GM21786 (cell line): ENCODE results near the gene CCDC24.

Source experiments
- ATAC-seq: cut with Tn5 transposase; IDR thresholded peaks from one replicate; pipeline ENCODE4 v1.9.1; 2021; ENCODE audit not compliant: unreplicated experiment

Gene CCDC24

DNA sequence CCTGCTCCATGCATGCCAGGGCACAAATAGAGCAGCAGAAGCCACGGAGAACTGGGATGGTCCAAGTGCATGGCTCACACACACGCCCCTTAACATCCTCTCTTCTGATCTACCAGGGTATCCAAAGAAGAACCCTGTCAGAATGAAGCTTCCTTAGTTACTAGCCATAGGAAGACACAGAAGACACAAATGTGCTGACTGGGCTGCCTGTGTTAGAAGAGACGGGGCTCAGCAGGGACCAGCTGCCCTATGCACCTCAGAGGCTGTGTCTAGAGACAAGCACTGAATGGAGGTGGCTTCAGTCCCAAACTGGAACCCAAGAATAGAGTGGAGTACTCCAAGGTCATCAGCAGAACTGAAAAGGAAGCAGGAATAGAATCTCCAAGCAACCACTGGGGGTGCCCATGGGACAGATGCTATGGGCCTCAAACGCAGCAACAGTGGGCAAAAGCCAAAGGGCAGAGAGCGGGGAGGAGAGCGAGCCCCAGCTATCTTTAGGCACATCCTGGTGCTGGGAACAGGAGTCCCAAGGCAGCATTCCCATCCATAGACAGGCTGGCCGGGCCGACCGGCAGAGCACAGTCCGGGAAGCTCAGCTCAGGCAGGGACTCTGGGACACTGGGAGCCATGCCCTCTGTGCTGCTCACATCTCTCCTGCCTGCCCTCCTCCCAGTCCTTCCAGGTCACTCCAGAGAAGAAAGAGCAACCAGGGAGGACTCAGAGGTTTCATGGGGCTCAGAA is 30.4 kb downstream of the CCDC24 start:
- no peak for ATAC-seq

DNA sequence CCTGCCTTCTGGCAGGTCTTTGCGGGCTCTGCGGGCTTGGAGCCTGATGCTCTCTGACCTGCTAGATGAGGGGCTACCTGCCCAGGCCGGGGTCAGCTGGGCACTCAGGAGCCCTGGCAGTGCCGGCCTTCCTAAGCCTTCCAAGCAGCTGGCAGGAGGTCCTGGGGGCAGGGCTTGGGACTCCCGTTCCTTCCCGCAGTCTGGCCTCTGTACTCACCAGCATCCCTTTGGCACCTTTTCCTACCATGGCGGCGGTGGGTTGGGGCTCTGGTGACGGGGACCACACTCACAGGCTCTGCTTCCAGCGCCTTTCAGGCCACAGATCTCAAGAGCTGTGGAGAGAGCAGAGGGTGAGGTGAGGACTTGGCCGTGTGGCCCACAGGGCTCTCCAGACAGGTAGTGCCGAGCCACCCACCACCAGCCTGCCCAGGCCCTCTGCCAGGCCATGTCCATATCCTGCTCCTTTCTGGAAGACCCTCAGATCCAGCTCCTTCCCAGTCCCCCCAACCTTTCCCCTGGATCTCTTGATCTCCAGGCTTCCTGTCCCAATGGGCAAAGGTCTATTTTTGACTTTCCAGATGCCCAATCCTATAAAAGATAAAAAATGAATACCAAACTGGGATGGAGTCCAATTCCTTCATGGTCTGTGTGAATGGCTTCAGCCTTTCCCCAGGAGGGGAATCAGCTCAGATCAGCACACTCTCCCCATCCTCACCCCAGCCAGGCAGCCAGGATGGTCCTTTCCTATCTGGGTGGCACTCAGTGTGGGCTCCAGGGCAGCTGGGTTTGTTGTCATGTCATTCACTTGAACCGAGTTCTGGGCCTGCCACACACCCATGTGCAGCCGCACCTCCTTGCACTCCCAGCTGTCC is 32.9 kb downstream of the CCDC24 start:
- ATAC-seq: no peak

GRCh38 chr1:44024903-44025525 is 33.6 kb downstream of the CCDC24 start:
- no peak for ATAC-seq

DNA sequence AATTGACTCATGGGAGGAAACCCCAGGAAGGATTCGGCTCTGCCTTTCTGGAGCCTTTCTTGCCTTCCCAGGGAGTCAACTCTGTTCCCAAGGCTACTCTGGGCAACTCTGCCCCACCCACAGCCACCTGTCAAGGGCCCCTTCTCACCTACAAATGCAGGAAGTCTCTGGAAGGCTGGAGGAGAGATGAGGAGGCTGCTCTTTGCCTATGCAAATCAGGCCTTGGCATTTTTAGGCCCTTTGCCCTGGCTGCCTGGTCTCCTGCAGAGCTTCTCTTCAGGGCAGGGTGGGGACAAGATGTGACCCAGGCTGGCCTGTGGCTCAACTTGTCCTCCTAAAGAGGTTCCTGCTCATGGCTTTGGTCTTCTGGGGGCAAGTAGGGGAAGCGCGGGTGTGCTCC is 34.4 kb downstream of the CCDC24 start:
- no peak for ATAC-seq

DNA sequence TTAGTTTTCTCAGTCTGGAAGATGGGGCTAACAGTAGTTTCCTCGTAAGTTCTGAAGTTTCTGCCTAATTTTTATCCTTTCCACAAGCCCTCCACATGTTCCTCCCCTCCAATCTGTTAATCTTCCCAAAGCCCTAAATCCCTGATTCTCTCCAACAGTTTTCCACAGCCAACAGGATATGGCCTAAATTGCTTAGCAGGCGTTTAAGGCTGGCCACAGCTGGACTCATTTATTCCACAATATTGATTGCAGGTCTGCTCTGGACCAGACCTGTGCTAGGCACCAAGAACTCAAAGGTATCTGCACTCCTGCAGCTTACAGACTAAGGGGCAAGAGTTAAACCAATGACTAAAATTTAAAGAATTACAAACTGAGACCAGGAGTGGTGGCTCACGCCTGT is 35.9 kb downstream of the CCDC24 start:
- no peak for ATAC-seq

GRCh38 chr1:44029260-44029910 is 38.0 kb downstream of the CCDC24 start:
- peak; percentile 25 for ATAC-seq

- ATAC-seq: peak; percentile 80
Observed at GRCh38 chr1:44029911-44030604, 38.7 kb downstream of the CCDC24 start.

- ATAC-seq: no peak
Observed at GRCh38 chr1:44030605-44031251, 39.3 kb downstream of the CCDC24 start.

GRCh38 chr1:44031252-44032169 is 40.1 kb downstream of the CCDC24 start, which contains the start of gene SLC6A9:
Gene SLC6A9, minus strand, starts transcription at chr1:44031462. Its CDS starts 7,185 bp downstream, at chr1:44024277.
- ATAC-seq: no peak

DNA sequence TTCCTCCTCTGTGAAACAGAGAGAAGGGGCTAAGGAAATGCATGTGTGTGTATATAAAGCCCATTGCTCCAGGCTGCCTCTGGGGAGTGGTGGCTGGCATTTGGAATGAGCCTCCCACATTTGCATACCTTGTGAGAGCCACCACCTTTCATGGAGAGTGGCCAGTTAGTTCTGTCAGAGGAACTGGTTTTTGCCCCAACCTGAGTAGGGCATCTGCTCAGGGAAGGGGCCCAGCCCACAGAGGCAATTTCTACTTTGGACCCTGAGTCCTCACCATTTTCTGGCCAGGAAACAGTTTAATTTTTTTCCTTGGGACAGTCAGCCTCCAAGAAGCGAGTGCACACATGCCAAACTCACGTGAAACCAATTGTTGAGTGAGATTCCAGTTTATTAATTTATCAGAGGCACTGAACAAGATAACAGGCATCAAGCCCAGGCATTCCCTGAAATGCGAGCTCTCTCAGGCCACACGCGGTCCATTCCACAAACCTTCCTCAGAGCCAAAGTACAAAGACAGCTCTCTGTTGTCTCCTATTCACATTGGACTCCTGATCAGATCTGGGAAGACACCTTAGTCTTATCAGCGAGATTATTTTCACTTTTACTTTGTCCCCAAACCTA is 40.9 kb downstream of the CCDC24 start:
- ATAC-seq: no peak

GRCh38 chr1:44033041-44033575 is 41.7 kb downstream of the CCDC24 start:
- ATAC-seq: no peak

DNA sequence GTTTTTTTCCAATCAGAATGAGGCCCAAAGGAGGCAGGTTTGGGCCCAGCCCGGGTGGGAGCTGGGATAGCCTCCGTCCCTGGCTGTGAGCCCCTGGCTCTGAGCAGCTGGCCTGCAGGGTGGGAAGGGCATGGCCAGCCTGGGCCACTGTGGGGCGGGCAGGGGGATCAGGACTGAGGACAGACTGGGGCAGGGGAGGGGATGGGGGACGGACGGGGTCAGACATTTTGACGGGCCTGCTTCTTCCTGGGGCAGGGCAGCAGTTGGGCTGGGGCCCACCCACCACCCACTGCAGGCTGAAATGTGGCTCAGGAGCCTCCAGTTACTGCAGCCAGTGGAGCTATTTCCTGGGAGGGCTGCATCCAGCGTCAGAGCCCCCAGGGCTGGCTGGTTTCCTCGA is 42.4 kb downstream of the CCDC24 start:
- no peak for ATAC-seq

DNA sequence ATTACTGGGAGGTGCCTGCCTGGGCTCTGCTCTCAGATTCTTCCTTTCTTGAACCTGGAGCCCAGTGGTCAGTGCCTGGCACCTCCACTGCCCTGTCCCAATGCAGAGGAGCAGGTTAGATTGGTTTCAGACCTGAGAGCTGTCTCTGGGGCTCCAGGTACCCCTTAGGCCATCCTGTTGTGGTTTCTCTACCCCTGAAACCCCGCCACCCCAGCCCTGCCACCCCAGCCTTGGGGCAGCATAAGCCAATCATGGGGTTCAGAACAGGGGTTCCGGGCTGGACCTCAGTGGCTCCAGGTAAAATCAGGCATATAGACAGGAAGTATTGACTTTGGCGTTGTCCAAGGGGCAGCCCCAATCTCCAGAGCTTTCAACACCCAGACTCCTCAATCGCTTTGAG is 43.0 kb downstream of the CCDC24 start:
- no peak for ATAC-seq

DNA sequence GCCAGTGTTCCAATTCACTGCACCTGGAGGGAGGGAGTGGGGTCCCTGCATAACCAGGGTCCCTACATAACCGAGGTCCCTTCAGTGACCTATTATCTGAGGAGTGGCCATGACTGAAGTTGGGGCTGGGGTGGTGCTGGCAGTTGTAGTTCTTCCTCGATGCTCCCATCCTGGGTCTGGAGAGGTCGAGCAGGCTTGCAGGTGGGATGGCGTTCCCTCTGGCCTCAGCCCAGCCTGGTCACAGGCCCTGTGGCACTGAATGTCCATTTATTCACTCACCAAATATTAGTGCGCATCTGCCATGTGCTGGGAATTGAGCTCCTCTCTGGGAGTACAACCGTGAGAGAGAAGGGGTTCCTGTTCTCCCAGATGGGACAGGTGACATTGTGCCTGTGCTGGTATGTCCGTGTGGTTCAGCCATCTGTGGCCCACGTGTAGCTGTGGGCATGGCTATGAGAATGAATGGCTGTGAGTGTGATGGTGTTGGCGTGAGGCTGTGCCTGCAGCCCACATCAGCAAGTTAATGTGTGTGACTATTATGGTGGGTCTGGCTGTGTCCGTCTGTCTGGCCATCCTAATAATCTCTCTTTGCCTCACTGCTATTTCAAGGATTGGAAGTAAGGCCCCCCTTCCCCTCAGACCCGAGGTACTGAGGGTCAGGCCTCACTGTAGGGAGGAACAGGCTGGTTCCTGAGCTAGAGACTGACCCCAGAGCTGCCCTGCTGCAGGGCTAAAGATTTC is 43.7 kb downstream of the CCDC24 start:
- no peak for ATAC-seq

DNA sequence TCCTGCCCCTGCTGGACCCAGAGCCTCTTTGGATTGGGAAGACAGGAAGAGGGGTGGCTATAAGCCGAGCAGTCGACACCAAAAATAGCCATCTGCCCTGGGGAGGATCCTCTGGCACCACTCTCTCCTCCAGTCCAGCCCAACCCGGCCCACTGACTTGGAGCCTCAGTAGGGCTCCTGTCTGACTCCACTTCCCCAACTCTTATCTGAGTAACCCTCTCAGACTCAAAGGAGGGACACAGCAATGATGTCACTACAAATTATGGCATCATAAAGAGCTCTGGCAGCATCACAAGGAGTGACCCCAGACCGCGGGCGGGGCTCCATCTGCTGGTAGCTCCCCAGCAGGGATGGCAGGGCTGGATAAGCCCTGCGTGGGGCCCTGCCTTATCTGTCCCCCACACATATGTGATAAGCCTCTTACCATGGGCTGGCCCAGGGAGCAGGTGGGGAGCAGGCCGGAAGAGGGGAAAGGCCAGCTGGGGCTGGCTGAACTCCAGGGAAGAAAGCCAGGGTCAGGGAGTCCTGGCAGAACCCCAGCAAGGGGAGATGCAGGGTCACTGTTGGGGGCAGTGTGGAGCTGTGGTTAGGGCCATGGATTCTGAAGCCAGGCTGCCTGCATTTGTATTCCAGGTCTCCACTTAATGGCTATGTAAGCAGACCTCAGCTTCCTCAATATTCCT is 44.5 kb downstream of the CCDC24 start:
- ATAC-seq: no peak

GRCh38 chr1:44036409-44037139 is 45.2 kb downstream of the CCDC24 start:
- peak; percentile 52 for ATAC-seq
